Neural cell (in vitro differentiated cells): ENCODE measurements around the gene LGALS1.

Experiments used
- CTCF ChIP-seq: fragments of 450-650 bp; IDR thresholded peaks from 2 replicates; pipeline ENCODE4 v1.5.1; 2014; ENCODE audit warnings: antibody characterized with exemption, mild to moderate bottlenecking, moderate library complexity; ENCODE audit not compliant: poor library complexity, severe bottlenecking
- EP300 ChIP-seq: fragments of 450-650 bp; conservative IDR thresholded peaks from 2 replicates; pipeline ENCODE4 v1.6.1; 2014; ENCODE audit warnings: antibody characterized with exemption, mild to moderate bottlenecking, moderate library complexity; ENCODE audit not compliant: poor library complexity, severe bottlenecking
- EZH2 ChIP-seq: fragments of 200-600, 300-800 bp; shearing (Covaris generic), sonication (generic); IDR thresholded peaks from 2 replicates; pipeline ENCODE4 v1.6.1; 2014; ENCODE audit warnings: antibody characterized with exemption, low read length, borderline replicate concordance, mild to moderate bottlenecking; ENCODE audit not compliant: insufficient read depth, poor library complexity, severe bottlenecking
- MXI1 ChIP-seq: fragments of 450-650 bp; conservative IDR thresholded peaks from 2 replicates; pipeline ENCODE4 v1.6.1; 2014; ENCODE audit warnings: antibody characterized with exemption, mild to moderate bottlenecking; ENCODE audit not compliant: poor library complexity, severe bottlenecking
- POLR2AphosphoS5 ChIP-seq: IDR thresholded peaks from 2 replicates; pipeline ENCODE4 v1.6.1; 2012
- RAD21 ChIP-seq: fragments of 450-650 bp; conservative IDR thresholded peaks from 2 replicates; pipeline ENCODE4 v1.6.1; 2014; ENCODE audit warnings: antibody characterized with exemption, mild to moderate bottlenecking, moderate library complexity
- REST ChIP-seq: IDR thresholded peaks from 2 replicates; pipeline ENCODE4 v1.6.1; 2012; ENCODE audit warnings: borderline replicate concordance

DNA sequence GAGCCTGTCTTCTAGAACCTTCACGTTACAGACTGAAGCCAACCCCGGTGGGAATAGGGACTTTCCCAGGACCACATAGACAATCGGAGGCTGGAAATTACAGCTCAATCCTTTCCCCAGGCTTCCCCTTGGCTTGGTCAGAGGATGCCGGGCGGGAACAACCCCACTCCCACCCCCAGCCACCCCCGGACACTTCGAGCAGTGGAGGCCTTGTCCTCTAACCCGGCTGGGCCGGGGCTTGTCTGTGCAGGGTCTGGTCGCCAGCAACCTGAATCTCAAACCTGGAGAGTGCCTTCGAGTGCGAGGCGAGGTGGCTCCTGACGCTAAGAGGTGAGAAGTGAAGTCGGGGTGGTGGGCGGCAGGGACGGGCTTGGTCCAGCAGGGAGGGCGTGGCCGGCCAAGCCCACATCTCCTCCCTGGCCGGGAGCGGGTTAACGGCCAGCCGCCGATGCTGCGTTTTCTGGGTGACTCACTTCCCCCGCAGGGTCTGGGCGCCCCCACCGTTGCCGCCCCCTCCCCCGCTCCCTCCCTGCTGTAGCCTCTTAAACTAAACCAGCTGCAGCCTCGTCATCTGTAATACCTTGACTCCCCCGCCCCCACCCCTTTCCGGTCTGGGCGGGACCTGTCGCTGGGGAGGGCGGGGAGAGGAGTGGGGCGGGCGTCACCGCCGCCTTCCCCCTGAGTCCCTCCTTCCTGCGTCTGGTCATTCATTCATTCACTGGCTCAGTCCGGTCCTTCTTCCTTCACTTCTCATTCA lies 1.5 kb downstream of the LGALS1 start:
- TF ChIP-seq RAD21, result no peak
- no peak for TF ChIP-seq CTCF
- TF ChIP-seq EZH2, result no peak
- TF ChIP-seq POLR2AphosphoS5, result no peak
- no peak for TF ChIP-seq EP300
- TF ChIP-seq REST, result no peak
- TF ChIP-seq MXI1, result no peak
